K562 (cell line): Measurements from ENCODE around the gene RARG. TPM values are rescaled to one million over a fixed set of nuclear protein-coding genes. Genes with fewer than 3 reads are reported as not detected.

Experiments used
- ATAC-seq: fragments of 200-7000 bp; cut with Tn5 transposase; 3 replicates; pipeline ENCODE4 v1.9.1; 2020; ENCODE audit warnings: moderate library complexity
- BruUV-seq: library from RNA; stranded (reverse); fragments of 400-500 nt; replicated peaks from 2 replicates; lab custom pipeline; 2021; lab: Mats Ljungman, UMichigan
- CTCF ChIA-PET: fragments of 300-600 bp; formaldehyde crosslinking; extraction: SDS; loops from one replicate; lab custom pipeline; 2021; ENCODE audit warnings: low intra/inter-chr PET ratio; lab: Yijun Ruan, JAX
- POLR2A ChIA-PET: fragments of 300-600, 350-650 bp; sonication (Branson Sonifier 250); formaldehyde crosslinking; extraction: SDS; loops from one replicate; lab custom pipeline; 2021; ENCODE audit warnings: antibody characterized with exemption, inconsistent platforms; lab: Yijun Ruan, JAX
- DNase-seq, 4 experiments: peaks; one replicate each; pipeline versions ENCODE4 v3.0.0 to v3.0.0-alpha.2; 2011 to 2018; ENCODE audit warnings: low spot score in 3 of 4, mixed read lengths in 3 of 4; ENCODE audit errors: extremely low read depth in 1 of 4
- FAIRE-seq: peaks from 2 replicates; lab custom pipeline; 2011; peaks lifted over from hg19 to GRCh38; lab: Jason Lieb, UNC
- H2AFZ ChIP-seq: 2 replicates; pipeline ENCODE4 v1.6.0; 2011; ENCODE audit warnings: low read depth, low read length, control low read depth, inconsistent platforms
- H3K27ac ChIP-seq: fragments of 200-600 bp; 3 replicates; pipeline ENCODE4 v1.8.0; 2011; ENCODE audit warnings: low read depth, mild to moderate bottlenecking, control low read depth, inconsistent platforms, low read length, moderate library complexity, mixed read lengths; ENCODE audit errors: extremely low read depth
- H3K27me3 ChIP-seq, 2 experiments: fragments of 300-600 bp in 1 of 2; 2 replicates in 1 of 2; 3 replicates in 1 of 2; pipeline versions ENCODE4 v1.6.0 to v1.8.0; 2011; ENCODE audit warnings: inconsistent platforms in 2 of 2, low read length in 2 of 2, mild to moderate bottlenecking in 1 of 2, mixed read lengths in 1 of 2, moderate library complexity in 1 of 2; ENCODE audit not compliant: control insufficient read depth in 2 of 2, insufficient read depth in 2 of 2
- H3K36me3 ChIP-seq: fragments of 300-600 bp; 3 replicates; pipeline ENCODE4 v1.8.0; 2011; ENCODE audit warnings: mild to moderate bottlenecking, low read length, inconsistent platforms; ENCODE audit not compliant: control insufficient read depth, insufficient read depth
- H3K4me1 ChIP-seq, 2 experiments: fragments of 200-600 bp in 1 of 2; replicated peaks in 1 of 2; 2 replicates in 1 of 2; 3 replicates in 1 of 2; pipeline versions ENCODE4 v1.5.1 to v1.8.0; 2011; ENCODE audit warnings: inconsistent platforms in 2 of 2, low read length in 2 of 2, mild to moderate bottlenecking in 1 of 2, mixed read lengths in 1 of 2, moderate library complexity in 1 of 2; ENCODE audit not compliant: control insufficient read depth in 2 of 2, insufficient read depth in 2 of 2
- H3K4me2 ChIP-seq: 2 replicates; pipeline ENCODE4 v1.6.1; 2011; ENCODE audit warnings: low read length, control low read depth, inconsistent platforms, mixed read lengths; ENCODE audit not compliant: insufficient read depth
- H3K4me3 ChIP-seq: fragments of 200-600 bp; sonication (generic), shearing (Covaris generic); 2 replicates; pipeline ENCODE4 v1.5.1; 2016; ENCODE audit warnings: control low read depth, inconsistent platforms
- H3K79me2 ChIP-seq: fragments of 200-600 bp; 3 replicates; pipeline ENCODE4 v1.8.0; 2011; ENCODE audit warnings: low read length, inconsistent platforms; ENCODE audit not compliant: control insufficient read depth, insufficient read depth
- H3K9ac ChIP-seq, 2 experiments: 2 replicates each; pipeline versions ENCODE4 v1.6.0 to v1.6.1; 2011; ENCODE audit warnings: low read depth in 2 of 2, low read length in 2 of 2, control low read depth in 1 of 2, inconsistent platforms in 1 of 2, mild to moderate bottlenecking in 1 of 2, mixed read lengths in 1 of 2; ENCODE audit not compliant: insufficient read depth in 1 of 2
- H3K9me1 ChIP-seq: one replicate; pipeline ENCODE4 v1.6.0; 2011; ENCODE audit warnings: inconsistent platforms, mild to moderate bottlenecking, low read length, moderate library complexity; ENCODE audit not compliant: control insufficient read depth, insufficient read depth
- H3K9me3 ChIP-seq: replicated peaks from 2 replicates; pipeline ENCODE4 v1.5.1; 2011; ENCODE audit warnings: low read depth, low read length, inconsistent platforms; ENCODE audit not compliant: control insufficient read depth, insufficient read depth
- H4K20me1 ChIP-seq: replicated peaks from 2 replicates; pipeline ENCODE4 v1.6.1; 2011; ENCODE audit warnings: low read length, inconsistent platforms, mixed read lengths; ENCODE audit not compliant: control insufficient read depth, insufficient read depth
- CEBPB ChIP-seq: fragments of 450-650 bp; IDR thresholded peaks from 2 replicates; pipeline ENCODE4 v1.6.1; 2016; ENCODE audit warnings: missing genetic modification characterization, missing compliant biosample characterization
- CREM ChIP-seq: IDR thresholded peaks from 2 replicates; pipeline ENCODE4 v1.6.1; 2014; ENCODE audit warnings: antibody characterized with exemption, low read depth
- DPF2 ChIP-seq: fragments of 450-650 bp; IDR thresholded peaks from 2 replicates; pipeline ENCODE4 v1.6.1; 2016
- FOSL1 ChIP-seq: fragments of 200-800 bp; sonication (Bioruptor generic); conservative IDR thresholded peaks from 2 replicates; pipeline ENCODE4 v1.6.1; 2016; ENCODE audit warnings: missing genetic modification characterization, missing compliant biosample characterization
- MCM3 ChIP-seq: fragments of 450-650 bp; IDR thresholded peaks from 2 replicates; pipeline ENCODE4 v1.6.1; 2016
- SPI1 ChIP-seq: IDR thresholded peaks from 2 replicates; pipeline ENCODE4 v1.6.1; 2011; ENCODE audit warnings: low read depth, low read length, control low read depth, borderline replicate concordance
- TAF1 ChIP-seq: IDR thresholded peaks from 2 replicates; pipeline ENCODE4 v1.6.1; 2011; ENCODE audit warnings: mild to moderate bottlenecking, low read length, moderate library complexity; ENCODE audit not compliant: insufficient read depth, control insufficient read depth, severe bottlenecking; ENCODE audit errors: extremely low read depth
- WGBS: fragments of 100-300 bp; shearing (Covaris generic); methylation state at CpG from one replicate; pipeline ENCODE4 v1.1.6; 2016; ENCODE audit warnings: low coverage, mixed read lengths; ENCODE audit not compliant: insufficient coverage; ENCODE audit errors: missing lambda C conversion rate; 5-methylcytosine and 5-hydroxymethylcytosine counted together
- in situ Hi-C: fragments of 300-500 bp; cut with MboI; formaldehyde crosslinking; loops from 4 replicates; pipeline ENCODE4 v1.15.0; 2018; ENCODE audit warnings: inconsistent platforms, mixed read lengths
- intact Hi-C: fragments of 100-400 bp; cut with micrococcal nuclease; formaldehyde crosslinking; loops from 2 replicates; pipeline ENCODE4 v1.14.2; 2022
- polyA plus RNA-seq, 8 experiments: library from polyadenylated mRNA; depleted of rRNA in 4 of 8; stranded (reverse) in 5 of 8; unstranded in 3 of 8; fragments of >200 nt; fragmentation: Nextera tagmentation in 2 of 8; fragmentation: Illumina TruSeq in 1 of 8; extraction: Ambion mirVana in 2 of 8; extraction: Trizol in 1 of 8; gene quantifications; 2 replicates each; pipeline versions ENCODE4 v1.2.1 to v1.2.3, GENCODE V29; 2011 to 2014; ENCODE audit warnings: inconsistent platforms in 1 of 8, missing spikeins in 1 of 8
- total RNA-seq, 7 experiments: library from RNA; depleted of rRNA in 6 of 7; stranded (reverse); fragments of >200 nt in 6 of 7; fragmentation: Illumina TruSeq in 2 of 7; extraction: Trizol in 2 of 7; gene quantifications; 2 replicates each; pipeline versions ENCODE4 v1.2.1 to v1.2.3, GENCODE V29; 2011 to 2021; ENCODE audit warnings: low replicate concordance in 1 of 7

The RARG gene
- total and polyA plus RNA-seq, 9 of the 15 experiments (the other 6 are each of a cell fraction or from before 2014, with no cell fraction given), result 0.18 to 7.6 (median 3.8) TPM

DNA sequence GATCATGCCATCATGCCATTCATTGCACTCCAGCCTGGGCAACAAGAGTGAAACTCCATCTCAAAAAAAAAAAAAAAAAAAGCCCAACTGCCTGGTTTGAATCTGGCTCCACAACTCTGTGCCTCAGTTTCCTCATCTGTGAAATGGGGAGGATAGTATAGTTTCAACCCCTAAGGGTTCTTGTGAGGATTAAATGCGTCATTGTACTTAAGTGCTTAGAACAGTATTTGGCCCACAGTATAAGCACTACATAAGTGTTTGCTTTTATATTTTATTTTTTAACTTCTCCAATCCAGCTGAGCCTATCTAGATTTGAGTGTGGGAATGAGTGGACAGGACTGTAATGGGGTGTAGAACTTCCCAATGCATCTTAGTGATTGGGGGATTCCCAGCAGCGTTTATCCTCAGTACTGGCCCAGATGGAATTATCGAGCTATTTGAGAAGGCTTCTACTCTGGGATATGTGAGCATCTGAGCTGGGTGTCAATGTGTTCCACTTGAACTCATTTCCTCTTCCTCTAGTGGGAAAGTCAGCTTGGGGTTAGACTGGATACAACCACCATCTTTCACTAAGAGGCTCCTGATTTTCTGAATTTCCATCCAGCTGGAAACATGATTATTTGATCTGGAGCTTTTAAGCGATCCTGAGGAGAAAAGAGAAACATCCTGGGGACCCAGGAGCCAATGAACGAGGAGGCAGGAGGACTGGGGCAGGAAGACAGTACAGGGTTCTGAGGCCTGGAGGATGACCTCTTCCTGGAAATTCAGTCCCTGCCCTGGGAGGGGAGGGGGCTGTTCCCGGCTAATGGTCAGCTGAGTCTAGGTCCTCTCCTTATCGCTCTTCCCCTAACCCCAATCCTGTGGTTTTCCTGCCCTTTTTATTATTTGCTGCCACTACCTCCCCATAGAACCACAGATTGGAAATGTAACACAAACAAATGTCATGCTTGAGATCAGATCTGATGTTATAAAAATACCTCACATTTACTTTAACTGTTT lies 26.8 kb upstream of the RARG start (continued):
- TF ChIP-seq TAF1 (no peak), CREM (no peak)
- TF ChIP-seq, all 486 proteins: peak for 18

DNA sequence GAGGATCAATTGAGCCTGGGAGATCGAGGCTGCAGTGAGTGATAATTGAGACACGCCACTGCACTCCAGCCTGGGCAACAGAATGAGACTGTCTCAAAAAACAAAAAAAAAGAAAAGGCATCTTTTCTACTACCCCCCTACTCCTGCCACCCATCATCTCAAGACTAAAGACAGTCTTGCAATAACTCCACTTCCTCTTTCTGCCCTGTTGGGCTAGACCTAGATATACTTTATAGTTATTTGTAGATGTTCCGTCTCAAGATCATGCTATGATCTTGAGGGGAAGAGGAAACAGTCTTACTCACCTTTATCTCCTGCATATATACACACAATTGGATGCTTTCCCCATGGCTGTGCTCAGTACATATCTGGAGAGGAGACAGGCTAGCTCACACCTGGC lies 24.0 kb upstream of the RARG start:
- BruUV-seq, result no TSS peak
- Histone ChIP-seq H2AFZ (no peak overlapping the region), H3K9ac (no peak overlapping the region), H3K4me3 (no peak overlapping the region), H3K79me2 (peaks cover 27% of the 10 kb centered on the region), H3K27me3 (no peaks in the 10 kb centered on the region), H3K9me1 (no peaks in the 10 kb centered on the region), H3K36me3 (peaks cover 19% of the 10 kb centered on the region; the same call in 2 of the 3 replicates), H3K4me2 (no peak overlapping the region), H3K4me1 (peaks cover 32 to 36% of the 10 kb centered on the region in 2 experiments; a peak in 4 of 5 replicates), H3K9me3 (no peaks in the 10 kb centered on the region), H3K27ac (0 out of 3 replicates have a peak overlapping the region, but pooled peaks have one; percentile 0), H4K20me1 (no peaks in the 10 kb centered on the region)
- no peak for ATAC-seq
- no peak for DNase-seq
- FAIRE-seq, result no peak
- ChIA-PET CTCF (no interaction called here), POLR2A (interaction anchor here (1.1 to 2.0 kb wide), 2 partner anchors 11 to 14 kb away, joined by 5 to 14 read pairs; partner anchors contain the start of gene ESPL1)
- intact Hi-C loops, result no loop called here
- in situ Hi-C loops, result no loop called here
- WGBS, result 29% methylated on average over 3 of the region's 3 CpGs
- TF ChIP-seq SPI1, result peak; percentile 99
- no peak for TF ChIP-seq DPF2
- no peak for TF ChIP-seq MCM3
- 0 out of 2 replicates have a peak, but pooled peaks have one; percentile 21 for TF ChIP-seq FOSL1 (tag)
- peak; percentile 40; the same call in 1 of the 2 replicates for TF ChIP-seq CEBPB
